DMS153 treated with DMSO at 0.1 percent for 48 hours (cell line): ENCODE data around the gene TCTN1.
"Not testable (repeated sequence)": the region's sequence is repeated elsewhere in the genome, so short reads cannot be mapped to it uniquely, and the experiment has no call there.

Experiments used
- DNase-seq: peaks from one replicate; lab custom pipeline; 2025; ENCODE audit not compliant: unreplicated experiment; lab: John Stamatoyannopoulos, UW

TCTN1 gene

GRCh38 chr12:110613771-110614684 lies at the start of gene TCTN1:
TSS of gene TCTN1 (plus strand) at chr12:110614129. CDS start at chr12:110614183, 54 bp downstream.
- DNase-seq, result peak; percentile 88

GRCh38 chr12:110564471-110564991 lies 49.4 kb upstream of the TCTN1 start:
- no peak for DNase-seq

DNA sequence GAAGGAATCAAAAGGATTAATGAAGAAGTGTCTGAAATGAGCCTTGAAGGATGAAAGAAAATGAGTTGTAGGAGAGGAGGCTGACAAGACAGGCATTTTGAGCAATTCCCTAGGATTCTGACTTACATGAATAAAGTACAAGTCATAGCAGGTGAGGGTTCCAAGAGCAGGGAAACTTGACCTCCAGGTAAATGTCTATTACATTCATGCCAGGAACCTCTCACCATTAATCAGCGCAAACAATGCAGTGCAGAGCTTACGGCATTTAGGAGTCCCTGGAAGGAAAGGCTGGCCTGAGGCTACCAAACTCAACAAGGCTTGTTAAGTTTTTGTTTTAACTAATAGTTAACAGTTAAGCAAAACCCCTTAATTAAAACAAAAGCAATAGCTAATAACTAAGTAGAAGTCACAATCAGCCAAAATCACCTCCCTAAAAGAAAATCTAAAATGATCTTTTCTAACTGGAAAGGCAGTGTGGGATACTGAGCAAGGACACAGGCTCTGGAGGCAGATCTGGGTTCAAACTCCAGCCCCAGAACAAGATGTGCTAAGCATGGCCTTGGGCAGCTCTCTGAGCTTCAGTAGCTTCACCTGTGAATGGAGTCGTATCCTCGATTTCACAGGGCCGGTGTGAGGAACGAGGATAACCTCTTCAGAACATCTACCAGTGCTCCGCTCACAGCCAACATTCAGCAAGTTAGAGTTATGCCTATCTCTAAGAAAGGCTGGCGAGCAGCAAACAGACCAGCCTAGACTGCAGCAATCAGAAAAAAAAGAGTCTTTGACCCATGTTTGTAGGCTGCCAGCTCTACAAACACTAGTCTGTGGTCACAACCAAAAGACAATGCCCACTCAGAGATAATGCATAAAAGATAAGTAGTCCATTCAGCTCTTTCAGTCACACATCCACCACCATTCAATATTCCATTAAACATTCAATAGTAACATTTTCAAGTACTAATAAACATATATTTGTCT lies 47.7 kb upstream of the TCTN1 start:
- peak; percentile 44 for DNase-seq

DNA sequence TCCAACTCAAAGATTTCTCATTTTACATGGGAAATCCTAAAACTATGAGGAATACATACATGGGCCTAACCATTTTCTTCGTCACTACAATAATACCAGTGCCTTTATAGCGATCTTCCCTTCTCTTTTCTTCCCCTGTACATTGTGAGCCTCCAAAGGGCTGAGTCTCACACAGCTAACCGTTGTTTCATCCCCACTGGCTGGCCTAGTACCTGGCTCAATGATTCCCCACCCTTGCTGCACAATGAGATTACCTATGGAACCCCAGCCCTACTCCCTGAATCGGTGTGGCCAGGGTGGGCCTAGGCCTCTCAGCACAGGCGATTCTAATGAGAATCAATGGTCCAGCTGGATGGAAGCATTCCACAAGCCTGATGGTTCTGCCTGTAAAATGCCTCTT lies 46.9 kb upstream of the TCTN1 start:
- DNase-seq, result no peak

DNA sequence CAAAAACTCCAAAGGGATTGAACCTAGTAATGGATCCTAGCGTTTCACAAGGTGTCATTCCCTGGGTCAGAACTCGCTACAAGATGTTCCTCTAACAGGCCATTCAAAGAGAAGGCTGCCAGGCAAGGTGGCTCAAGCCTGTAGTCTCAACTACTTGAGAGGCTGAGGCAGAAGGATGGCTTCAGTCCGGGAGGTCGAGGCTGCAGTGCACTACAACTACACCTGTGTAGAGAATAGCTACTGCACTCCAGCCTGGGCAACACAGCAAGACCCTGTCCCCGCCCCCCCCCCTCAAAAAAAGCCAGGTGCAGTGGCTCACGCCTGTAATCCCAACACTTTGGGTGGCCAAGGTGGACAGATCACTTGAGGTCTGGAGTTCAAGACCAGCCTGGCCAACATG lies 45.2 kb upstream of the TCTN1 start:
- no peak for DNase-seq

DNA sequence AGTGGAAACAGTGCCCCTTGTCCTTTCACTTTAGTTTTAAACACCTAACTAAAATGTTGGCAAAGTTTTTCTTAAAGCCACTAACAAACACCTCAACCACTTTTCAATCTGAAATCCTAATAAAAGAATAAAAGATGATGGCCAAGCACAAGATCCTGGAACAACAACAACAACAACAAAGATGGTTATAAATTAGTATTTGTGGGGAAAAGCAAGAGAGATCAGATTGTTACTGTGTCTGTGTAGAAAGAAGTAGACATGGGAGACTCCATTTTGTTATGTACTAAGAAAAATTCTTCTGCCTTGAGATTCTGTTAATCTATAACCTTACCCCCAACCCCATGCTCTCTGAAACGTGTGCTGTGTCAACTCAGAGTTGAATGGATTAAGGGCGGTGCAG lies 44.1 kb upstream of the TCTN1 start:
- not testable (repeated sequence) for DNase-seq

DNA sequence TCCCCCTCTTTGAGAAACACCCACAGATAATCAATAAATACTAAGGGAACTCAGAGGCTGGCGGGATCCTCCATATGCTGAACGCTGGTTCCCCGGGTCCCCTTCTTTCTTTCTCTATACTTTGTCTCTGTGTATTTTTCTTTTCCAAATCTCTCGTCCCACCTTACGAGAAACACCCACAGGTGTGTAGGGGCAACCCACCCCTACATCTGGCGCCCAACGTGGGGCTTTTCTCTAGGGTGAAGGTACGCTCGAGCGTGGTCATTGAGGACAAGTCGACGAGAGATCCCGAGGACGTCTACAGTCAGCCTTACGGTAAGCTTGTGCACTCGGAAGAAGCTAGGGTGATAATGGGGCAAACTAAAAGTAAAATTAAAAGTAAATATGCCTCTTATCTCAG lies 43.1 kb upstream of the TCTN1 start:
- DNase-seq, result not testable (repeated sequence)

DNA sequence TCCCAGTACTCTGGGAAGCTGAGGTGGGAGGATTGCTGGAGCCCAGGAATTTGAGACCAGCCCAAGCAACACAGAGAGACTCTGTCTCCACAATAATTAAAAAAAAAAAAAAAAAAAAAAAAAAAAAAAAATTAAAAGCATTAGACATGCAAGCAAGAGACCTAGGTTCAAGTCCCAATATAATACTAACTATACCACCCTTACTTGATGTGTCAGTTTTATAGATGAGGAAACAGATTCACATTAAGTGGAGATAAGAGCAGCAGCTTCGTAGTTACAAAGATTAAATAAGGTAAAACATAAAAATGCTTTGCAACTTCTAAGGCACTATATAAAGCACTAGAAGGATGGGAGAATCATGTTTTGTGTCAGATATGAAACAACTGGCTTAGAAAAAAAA lies 39.9 kb upstream of the TCTN1 start:
- DNase-seq, result no peak

DNA sequence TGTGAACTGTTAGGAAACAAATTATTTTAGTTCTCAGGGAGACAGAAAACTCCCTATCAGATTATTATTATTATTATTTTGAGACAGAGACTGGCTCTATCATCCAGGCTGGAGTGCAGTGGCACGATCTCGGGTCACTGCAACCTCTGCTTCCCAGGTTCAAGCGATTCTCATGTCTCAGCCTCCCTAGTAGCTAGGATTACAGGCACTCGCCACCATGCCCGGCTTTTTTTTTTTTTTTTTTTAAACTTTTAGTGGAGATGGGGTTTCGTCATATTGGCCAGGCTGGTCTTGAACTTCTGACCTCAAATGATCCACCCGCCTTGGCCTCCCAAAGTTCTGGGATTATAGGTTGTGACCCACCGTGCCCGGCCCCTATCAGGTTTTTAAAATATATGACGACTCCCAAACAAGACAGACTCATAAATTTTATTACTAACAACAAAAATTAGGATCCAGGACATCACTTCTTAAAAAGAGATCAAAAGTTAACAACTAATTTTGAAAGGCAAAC lies 39.2 kb upstream of the TCTN1 start:
- not testable (repeated sequence) for DNase-seq

DNA sequence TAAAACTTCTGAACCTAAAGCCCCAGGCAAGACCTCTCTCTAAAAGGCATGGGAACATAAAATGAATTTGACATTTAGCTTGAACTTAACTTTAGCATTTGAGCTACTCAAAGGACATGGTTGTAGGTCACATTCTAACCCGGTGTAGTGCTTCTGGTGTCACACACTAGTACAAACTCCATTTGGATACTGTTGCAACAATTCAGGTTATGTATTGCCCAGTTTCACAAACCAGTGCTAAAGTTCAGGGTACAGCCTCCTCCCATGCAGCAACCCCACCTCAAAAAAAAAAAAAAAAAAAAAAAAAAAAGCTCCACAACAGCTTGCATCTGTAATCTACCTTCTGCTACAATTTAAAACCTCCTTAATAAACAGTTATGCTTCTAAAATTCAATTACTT lies 38.6 kb upstream of the TCTN1 start:
- no peak for DNase-seq

- DNase-seq, result no peak
Measured at GRCh38 chr12:110576504-110576903, 37.4 kb upstream of the TCTN1 start.

DNA sequence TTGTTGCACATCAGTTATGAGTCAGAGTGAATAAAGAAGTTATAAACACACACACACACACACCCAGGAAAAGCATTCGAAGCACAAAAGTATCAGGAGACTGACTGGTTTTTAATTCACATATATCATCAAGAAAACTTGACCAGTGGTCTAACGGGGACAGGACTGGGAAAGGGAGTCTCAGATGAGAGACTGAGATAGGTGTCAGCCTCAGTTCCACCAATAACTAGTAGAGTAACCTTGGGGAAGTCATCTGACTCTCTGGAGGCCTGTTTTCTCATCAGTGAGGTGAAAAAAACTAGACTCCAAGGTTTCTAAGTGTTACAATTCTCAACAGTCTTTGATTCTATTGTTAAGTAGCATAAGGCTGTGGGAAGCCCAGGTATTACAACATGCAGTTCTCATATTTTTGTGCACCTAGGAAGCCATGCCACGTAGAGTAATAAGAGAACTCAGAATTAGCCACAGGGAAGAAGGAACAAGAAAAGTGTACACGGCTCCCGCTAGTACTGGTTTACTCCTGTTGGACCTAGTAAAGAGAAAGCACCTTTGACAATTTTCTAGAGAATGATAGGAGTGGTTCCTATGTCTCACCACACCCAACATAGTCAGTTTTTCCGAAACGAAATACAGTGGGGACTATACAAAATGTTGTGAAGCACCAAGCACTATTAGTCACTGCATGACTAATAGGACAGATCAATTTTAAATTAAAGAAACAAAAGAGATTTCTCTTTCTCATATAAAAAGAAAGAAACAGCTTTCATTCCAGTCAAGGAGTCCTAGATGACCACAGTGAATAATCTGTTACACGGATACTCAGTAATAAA lies 35.9 kb upstream of the TCTN1 start:
- no peak for DNase-seq

GRCh38 chr12:110578694-110579534 lies 35.0 kb upstream of the TCTN1 start:
- DNase-seq, result no peak

DNA sequence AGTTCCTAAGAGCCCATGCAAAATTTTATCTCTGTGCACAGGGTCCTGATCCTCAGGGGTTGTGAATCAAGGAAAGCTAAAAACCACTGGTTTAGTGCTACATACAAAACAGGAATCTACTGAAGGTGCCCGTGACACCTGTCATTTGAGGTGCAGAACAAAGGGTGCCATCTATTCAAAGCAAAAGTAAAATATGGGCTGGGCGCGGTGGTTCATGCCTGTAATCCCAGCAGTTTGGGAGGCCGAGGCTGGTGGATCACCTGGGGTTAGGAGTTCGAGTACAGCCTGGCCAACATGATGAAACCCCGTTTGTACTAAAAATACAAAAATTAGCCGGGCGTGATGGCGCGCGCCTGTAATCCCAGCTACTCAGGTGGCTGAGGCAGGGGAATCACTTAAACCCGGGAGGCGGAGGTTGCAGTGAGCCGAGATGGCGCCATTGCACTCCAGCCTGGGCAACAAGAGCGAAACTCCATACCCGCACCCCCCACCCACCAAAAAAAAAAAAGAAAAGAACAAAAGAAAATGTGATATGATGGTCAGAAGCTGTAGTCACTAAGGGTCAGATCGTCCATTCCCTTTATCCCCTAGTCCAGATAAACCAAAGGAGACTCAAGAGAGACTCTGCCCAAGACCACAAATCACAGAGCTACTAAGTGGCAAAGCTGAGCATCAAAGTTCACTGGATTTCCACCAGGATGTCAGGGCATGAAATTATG lies 34.2 kb upstream of the TCTN1 start:
- DNase-seq, result no peak

GRCh38 chr12:110581931-110582275 lies 32.0 kb upstream of the TCTN1 start:
- DNase-seq, result no peak

DNA sequence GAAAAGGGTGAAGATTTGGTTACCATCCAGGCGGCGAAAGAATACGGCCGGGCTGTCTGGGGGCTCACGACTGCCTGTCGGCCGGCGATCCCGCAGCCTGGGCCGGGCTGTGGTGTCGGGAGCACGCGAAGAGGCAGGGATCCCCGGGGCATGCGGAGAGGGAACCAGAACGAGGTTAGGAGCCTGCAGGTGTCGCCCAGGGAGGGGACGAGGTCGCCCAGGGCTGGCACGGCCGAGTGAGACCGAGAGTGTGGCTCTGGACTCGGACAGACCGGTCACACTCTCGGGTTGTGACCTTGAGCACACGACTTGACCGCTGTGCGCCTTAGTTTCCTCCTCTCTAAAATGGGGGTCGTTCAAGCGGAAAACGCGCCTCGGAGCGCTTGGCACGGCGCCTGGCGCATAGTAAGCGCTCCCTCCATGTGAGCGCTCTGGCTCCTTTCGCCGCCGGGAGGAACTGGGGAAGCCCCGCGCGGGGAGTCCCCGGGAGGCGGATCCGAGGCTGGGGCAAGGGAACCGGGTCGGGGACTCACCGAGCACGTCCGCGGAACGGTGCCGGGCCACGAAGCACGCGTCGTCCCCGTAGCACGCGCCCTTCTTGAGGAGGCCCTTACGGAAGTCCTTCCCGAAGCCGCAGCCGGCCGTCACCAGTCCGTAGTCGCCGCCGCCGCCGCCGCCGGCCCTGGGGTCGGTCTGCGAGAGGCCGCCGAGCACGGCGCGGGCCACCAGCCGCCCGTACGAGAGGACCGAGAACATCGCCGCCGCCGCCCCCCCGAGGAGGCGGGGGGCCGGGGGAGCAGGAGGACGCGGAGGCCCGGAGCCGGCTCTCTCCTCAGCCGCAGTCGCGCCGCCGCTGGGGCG lies 31.4 kb upstream of the TCTN1 start:
- no peak for DNase-seq

- DNase-seq, result peak; percentile 74
Measured at GRCh38 chr12:110583137-110584059, 30.5 kb upstream of the TCTN1 start, which contains the start of gene PPTC7. TSS of gene PPTC7 (minus strand) at chr12:110583318. CDS start at chr12:110583031, 287 bp downstream.
